HG03432 (cell line): Measurements from ENCODE around the gene DDX60.
A peak's percentile ranks its signal among the peaks of the same experiment; 100 is the strongest.
"Not testable (repeated sequence)": the region's sequence is repeated elsewhere in the genome, so short reads cannot be mapped to it uniquely, and the experiment has no call there.

Source experiments
- ATAC-seq: cut with Tn5 transposase; IDR thresholded peaks from one replicate; pipeline ENCODE4 v1.9.1; 2021; ENCODE audit warnings: mild to moderate bottlenecking, moderate library complexity; ENCODE audit not compliant: unreplicated experiment

Gene DDX60

DNA sequence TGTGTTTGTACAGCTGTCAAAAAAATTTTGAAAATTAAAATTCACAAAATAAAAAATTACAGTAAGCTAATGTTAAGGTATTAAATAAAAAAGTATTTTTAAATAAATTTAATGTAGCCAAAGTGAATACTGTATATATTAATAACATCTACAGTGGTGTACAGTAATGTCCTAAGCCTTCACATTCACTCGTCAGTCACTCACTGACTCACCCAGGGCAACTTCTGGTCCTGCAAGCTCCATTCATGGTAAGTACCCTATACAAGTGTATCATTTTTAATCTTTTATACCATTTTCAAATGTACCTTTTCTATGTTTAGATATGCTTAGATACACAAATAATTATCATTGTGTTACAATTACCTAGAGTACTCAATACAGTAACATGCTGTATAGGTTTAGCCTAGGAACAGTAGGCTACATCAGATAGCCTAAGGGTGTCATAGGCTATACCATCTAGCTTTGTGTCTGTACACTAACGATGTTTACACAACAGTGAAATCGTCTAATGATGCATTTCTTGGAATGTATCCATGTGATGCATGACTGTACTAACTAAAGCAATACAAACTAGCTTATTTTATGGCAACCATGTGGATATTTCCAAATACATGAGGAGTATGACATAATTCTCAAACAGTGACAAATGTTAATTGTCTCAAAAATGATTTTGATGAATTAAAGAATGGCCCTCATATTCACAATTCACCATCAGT is 13.7 kb downstream of the DDX60 start:
- ATAC-seq, result no peak

DNA sequence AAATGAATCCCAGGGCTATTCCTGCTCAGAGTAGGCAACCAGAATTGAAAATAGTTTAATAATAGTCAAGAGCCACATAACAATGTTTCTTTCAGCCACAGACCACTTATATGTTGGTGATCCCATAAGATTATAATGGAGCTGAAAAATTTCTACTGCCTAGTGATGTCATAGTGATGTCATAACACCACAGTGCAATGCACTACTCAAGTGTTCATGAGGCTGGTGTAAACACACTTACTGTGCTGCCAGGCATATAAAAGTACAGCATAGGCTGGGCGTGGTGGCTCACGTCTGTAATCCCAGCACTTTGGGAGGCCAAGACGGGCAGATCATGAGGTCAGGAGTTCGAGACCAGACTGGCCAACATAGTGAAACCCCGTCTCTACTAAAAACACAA is 15.1 kb downstream of the DDX60 start:
- ATAC-seq, result not testable (repeated sequence)

- ATAC-seq, result peak; percentile 70
Measured at GRCh38 chr4:168293386-168293975, 25.1 kb downstream of the DDX60 start.

DNA sequence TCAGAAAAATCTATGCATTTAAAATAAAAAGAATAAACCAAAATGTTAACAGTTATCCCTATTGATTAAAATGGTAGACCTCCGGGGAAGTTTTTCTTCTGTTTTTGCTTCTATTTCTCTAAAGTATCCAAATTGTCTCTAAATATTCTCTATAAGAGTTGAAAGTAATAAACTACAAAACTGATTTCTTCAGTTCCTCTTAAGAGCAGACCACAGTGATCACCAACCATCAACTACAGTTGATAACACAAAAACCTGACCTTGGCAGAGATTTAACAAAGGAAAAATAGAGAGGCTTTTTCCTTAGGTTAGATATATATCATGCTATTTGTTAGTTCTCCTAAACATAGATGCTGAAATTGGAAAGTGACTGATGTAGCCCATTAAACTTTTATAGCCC is 27.3 kb downstream of the DDX60 start:
- no peak for ATAC-seq

- ATAC-seq, result not testable (repeated sequence)
Measured at GRCh38 chr4:168285850-168286249, 32.7 kb downstream of the DDX60 start.

GRCh38 chr4:168279556-168279955 is 39.0 kb downstream of the DDX60 start:
- no peak for ATAC-seq

DNA sequence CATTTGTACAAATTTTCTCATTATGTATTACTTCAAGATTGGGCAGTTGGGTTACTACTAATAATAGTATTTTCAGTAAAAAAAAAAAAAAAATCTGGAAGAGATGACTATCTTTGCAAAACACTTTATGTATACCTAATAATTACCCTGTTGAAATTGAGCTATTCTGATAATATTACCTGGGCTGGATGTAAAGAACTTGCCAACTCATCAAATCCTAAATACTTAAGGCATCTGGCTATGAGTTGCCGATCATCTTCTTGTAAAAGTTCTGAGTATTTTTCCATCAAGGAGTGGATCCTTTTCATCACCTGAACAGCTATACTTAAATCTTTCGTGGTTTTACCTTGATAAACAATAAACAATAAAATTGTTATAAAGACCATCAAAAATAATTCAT is 42.7 kb downstream of the DDX60 start:
- ATAC-seq, result no peak

GRCh38 chr4:168274871-168275270 is 43.7 kb downstream of the DDX60 start:
- ATAC-seq, result no peak

- ATAC-seq, result no peak
Measured at GRCh38 chr4:168273838-168274237, 44.7 kb downstream of the DDX60 start.

DNA sequence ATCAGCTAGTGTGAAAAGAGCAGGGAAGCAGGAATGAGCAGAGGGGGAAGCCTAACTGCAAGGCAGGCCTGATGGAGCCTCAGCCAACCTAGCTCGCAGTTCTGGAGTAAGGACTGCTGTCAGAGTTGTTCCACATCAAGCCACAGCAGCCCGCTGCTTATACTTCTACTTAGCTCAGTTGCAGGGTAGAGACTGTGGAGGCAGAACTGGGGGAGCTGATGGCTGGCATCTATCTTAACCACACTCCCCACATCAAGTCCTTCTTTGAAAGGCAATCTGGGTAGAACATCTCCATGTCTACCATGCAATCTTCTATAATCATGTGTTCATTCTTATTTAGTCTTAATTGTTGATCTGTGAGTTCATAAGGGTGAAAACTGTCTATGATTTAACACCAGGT is 46.1 kb downstream of the DDX60 start:
- no peak for ATAC-seq

- ATAC-seq, result no peak
Measured at GRCh38 chr4:168269896-168270295, 48.7 kb downstream of the DDX60 start.

DNA sequence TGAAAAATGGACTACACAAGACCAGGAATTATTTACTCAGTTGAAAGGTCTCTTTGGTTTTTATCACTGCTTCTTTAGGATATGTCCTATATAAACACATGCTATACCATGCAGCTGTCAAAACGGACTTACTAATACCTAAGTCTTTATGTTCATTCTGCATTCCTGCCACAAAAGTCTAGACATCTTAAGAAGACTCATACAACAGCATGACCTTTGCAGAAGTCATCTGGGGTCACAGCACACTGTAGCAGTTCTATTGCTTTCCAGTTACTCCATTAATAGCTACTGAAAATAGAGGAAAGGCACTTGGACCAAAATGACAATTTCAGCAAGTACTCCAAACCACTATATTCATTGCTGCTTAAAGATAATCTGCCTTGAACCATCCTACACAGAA is 53.2 kb downstream of the DDX60 start:
- no peak for ATAC-seq

GRCh38 chr4:168264903-168265302 is 53.6 kb downstream of the DDX60 start:
- no peak for ATAC-seq

- no peak for ATAC-seq
Measured at GRCh38 chr4:168263039-168263438, 55.5 kb downstream of the DDX60 start.

DNA sequence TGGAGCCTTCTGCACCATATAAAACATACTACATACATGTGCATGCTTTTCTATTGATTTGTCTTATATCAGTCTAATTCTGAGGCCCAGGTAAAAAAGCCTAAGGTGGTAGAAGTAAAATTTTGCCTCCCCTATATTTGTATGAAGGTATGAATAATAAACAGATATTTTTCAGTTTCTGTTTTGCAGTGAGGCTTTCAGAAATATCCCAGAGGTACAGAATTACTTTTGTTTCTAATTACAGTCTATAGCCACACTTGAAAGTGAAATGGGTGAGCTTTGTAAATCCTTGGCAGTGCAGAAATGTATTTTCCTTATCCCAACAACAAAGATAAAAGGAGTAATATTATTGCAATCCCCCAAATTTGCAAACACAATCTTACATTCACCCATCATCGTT is 59.5 kb downstream of the DDX60 start:
- ATAC-seq, result peak; percentile 69

DNA sequence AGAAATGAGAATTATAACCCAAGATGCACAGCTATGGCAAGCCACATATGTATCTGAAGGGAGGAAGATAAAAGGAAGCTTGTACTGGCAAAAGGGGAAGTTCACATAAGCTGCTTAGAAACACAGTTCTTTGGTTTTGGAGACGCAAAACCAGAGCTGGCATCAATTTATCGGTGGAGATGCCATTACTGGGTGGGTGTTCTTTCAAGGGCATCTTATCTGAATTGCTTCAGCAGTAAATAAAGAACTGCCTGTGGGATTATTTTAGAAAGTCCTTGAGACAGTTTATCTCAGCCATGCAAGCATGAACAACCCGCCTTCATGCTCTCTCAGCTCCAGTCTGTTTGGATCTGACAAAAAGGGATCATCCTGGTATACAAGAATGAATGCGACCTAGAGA is 60.8 kb downstream of the DDX60 start:
- ATAC-seq, result no peak

DNA sequence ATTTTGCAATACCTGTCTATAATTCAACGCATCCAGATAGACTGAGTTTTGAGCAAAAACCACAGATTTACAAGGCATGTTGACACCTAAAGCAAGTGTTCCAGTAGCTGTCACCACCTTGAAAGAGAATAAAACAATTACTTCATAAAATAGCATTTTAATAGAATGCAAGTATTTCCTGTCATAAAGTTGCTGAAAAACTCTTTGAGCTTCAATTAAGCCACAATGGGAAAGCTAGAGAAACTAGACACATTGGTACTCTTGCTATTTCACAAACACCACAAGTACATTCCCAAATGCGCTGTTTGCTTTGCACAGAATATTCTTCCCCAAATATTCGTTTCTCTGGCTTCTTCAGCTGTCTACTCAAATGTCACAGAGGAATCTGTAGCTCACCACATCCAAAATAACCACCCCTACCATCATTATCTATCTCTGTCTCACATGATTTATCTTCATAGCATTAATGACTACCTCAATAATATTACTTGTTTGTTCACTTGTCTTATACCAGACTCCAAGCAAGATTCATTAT is 70.3 kb downstream of the DDX60 start:
- no peak for ATAC-seq

GRCh38 chr4:168247603-168248002 is 70.9 kb downstream of the DDX60 start:
- no peak for ATAC-seq

DNA sequence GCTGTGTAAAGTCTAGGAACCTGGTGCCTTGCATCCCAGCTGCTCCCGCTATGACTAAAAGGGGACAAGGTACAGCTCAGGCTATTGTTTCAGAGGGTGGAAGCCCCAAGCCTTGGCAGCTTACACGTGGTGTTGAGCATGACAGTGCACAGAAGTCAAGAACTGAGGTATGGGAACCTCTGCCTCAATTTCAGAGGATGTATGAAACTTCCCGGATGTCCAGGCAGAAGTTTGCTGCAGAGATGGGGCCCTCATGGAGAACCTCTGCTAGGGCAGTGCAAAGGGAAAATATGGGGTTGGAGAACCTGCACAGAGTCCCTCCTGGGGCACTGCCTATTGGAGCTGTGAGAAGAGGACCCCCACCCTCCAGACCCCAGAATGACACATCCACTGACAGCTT is 76.6 kb downstream of the DDX60 start:
- no peak for ATAC-seq

- ATAC-seq, result no peak
Measured at GRCh38 chr4:168240821-168241220, 77.7 kb downstream of the DDX60 start.

- no peak for ATAC-seq
Measured at GRCh38 chr4:168221301-168221700, 97.3 kb downstream of the DDX60 start.

DNA sequence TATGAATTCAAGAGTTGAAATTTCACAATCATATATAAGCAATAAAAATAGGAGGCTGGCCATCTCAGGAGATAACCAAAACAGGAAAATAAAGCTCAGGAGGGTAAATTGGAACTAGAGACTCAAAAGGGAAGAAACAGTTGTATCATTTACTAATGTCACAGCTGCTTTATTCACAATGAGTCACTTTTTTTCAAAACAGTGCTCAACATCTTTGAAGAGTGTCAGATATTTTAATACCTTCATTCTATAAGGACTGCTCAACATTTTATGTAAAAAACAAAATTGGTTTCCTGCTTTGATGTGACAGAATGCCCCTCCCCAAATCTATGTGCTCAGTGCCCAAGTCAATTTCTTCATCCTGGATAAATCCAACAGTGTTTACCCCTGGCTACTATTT is 97.7 kb downstream of the DDX60 start:
- ATAC-seq, result no peak

DNA sequence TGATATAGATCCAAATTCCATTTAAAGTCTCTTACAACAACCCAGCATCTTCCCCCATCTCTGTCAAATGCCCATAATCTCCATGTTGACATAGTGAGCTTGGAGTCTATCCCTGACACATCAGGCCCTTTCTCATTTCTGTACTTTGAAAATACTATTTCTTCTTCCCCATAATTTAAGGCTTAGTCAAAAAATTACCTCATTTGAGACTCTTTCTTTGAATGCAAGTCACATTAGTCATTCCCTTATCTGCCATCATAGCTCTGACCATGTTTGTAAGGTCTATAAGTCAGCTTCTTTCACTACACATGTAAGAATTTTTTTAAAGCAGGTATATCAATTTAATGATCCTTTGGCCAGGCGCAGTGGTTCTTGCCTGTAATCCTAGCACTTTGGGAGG is 99.9 kb downstream of the DDX60 start:
- no peak for ATAC-seq
